ENCODE measurements around the gene CLCNKB. TPM values are rescaled to one million over a fixed set of nuclear protein-coding genes. Genes with fewer than 3 reads are reported as not detected.
"Not testable (repeated sequence)": the region's sequence is repeated elsewhere in the genome, so short reads cannot be mapped to it uniquely, and the experiment has no call there.

Gene CLCNKB
- total RNA-seq, 1 donor: 0.36 TPM

- no peak overlapping the region for H2AFZ ChIP-seq (ENCODE audit: low read length)
- no peaks in the 10 kb centered on the region for H3K36me3 ChIP-seq (ENCODE audit: insufficient read depth, low read length)
- H3K9me3 ChIP-seq (ENCODE audit: low read depth, low read length): no peaks in the 10 kb centered on the region
- H4K20me1 ChIP-seq (ENCODE audit: insufficient read depth, low read length): no peaks in the 10 kb centered on the region
- H3K79me2 ChIP-seq (ENCODE audit: insufficient read depth, low read length): no peaks in the 10 kb centered on the region
- no peak for TF ChIP-seq CTCF (IDR thresholded peaks at IDR 0.05; ENCODE audit: extremely low read depth, low read depth, low read length)
- H3K4me1 ChIP-seq (ENCODE audit: insufficient read depth, low read length): peaks cover 3% of the 10 kb centered on the region
- DNase-seq (ENCODE audit: insufficient read length, low spot score, missing footprints): peak; percentile 47
- H3K4me2 ChIP-seq (ENCODE audit: insufficient read depth, low read length): no peak overlapping the region
- peaks cover 3% of the 10 kb centered on the region for H3K27me3 ChIP-seq (ENCODE audit: insufficient read depth, low read length)
- H3K4me3 ChIP-seq (ENCODE audit: insufficient read depth, low read length): no peak overlapping the region
- H3K27ac ChIP-seq (ENCODE audit: low read depth, low read length): no peak overlapping the region
Measured at GRCh38 chr1:16051039-16051438, 7.5 kb downstream of the CLCNKB start.

GRCh38 chr1:16051949-16052348 is 8.4 kb downstream of the CLCNKB start:
- not testable (repeated sequence) for DNase-seq (ENCODE audit: insufficient read length, low spot score, missing footprints); H3K27ac ChIP-seq (ENCODE audit: low read depth, low read length); H3K27me3 ChIP-seq (ENCODE audit: insufficient read depth, low read length); H3K36me3 ChIP-seq (ENCODE audit: insufficient read depth, low read length); H3K4me3 ChIP-seq (ENCODE audit: insufficient read depth, low read length); H3K79me2 ChIP-seq (ENCODE audit: insufficient read depth, low read length); H2AFZ ChIP-seq (ENCODE audit: low read length); H3K9me3 ChIP-seq (ENCODE audit: low read depth, low read length); H4K20me1 ChIP-seq (ENCODE audit: insufficient read depth, low read length); H3K4me2 ChIP-seq (ENCODE audit: insufficient read depth, low read length); H3K4me1 ChIP-seq (ENCODE audit: insufficient read depth, low read length)

GRCh38 chr1:16053781-16054502 is 10.4 kb downstream of the CLCNKB start:
- Histone ChIP-seq H3K4me2 (ENCODE audit: insufficient read depth, low read length) (no peak overlapping the region), H3K27ac (ENCODE audit: low read depth, low read length) (no peak overlapping the region), H3K4me1 (ENCODE audit: insufficient read depth, low read length) (no peaks in the 10 kb centered on the region), H3K36me3 (ENCODE audit: insufficient read depth, low read length) (no peaks in the 10 kb centered on the region), H4K20me1 (ENCODE audit: insufficient read depth, low read length) (no peaks in the 10 kb centered on the region), H3K27me3 (ENCODE audit: insufficient read depth, low read length) (peaks cover 3% of the 10 kb centered on the region), H2AFZ (ENCODE audit: low read length) (no peak overlapping the region), H3K9me3 (ENCODE audit: low read depth, low read length) (no peaks in the 10 kb centered on the region), H3K79me2 (ENCODE audit: insufficient read depth, low read length) (no peaks in the 10 kb centered on the region), H3K4me3 (ENCODE audit: insufficient read depth, low read length) (no peak overlapping the region)
- no peak for TF ChIP-seq CTCF (IDR thresholded peaks at IDR 0.05; ENCODE audit: extremely low read depth, low read depth, low read length)
- peak; percentile 50 for DNase-seq (ENCODE audit: insufficient read length, low spot score, missing footprints)

GRCh38 chr1:16054598-16055540 is 11.3 kb downstream of the CLCNKB start:
- H3K79me2 ChIP-seq (ENCODE audit: insufficient read depth, low read length): no peaks in the 10 kb centered on the region
- peak; percentile 63 for DNase-seq (ENCODE audit: insufficient read length, low spot score, missing footprints)
- no peaks in the 10 kb centered on the region for H3K4me1 ChIP-seq (ENCODE audit: insufficient read depth, low read length)
- H3K9me3 ChIP-seq (ENCODE audit: low read depth, low read length): no peaks in the 10 kb centered on the region
- peaks cover 3% of the 10 kb centered on the region for H3K27me3 ChIP-seq (ENCODE audit: insufficient read depth, low read length)
- no peak overlapping the region for H3K27ac ChIP-seq (ENCODE audit: low read depth, low read length)
- H2AFZ ChIP-seq (ENCODE audit: low read length): no peak overlapping the region
- TF ChIP-seq CTCF (IDR thresholded peaks at IDR 0.05; ENCODE audit: extremely low read depth, low read depth, low read length): no peak
- H4K20me1 ChIP-seq (ENCODE audit: insufficient read depth, low read length): no peaks in the 10 kb centered on the region
- H3K4me2 ChIP-seq (ENCODE audit: insufficient read depth, low read length): no peak overlapping the region
- no peaks in the 10 kb centered on the region for H3K36me3 ChIP-seq (ENCODE audit: insufficient read depth, low read length)
- H3K4me3 ChIP-seq (ENCODE audit: insufficient read depth, low read length): no peak overlapping the region

Data from osteoblast (primary cell).